ENCODE results near the gene LRRC75B. TPM values are rescaled to one million over a fixed set of nuclear protein-coding genes. Genes with fewer than 3 reads are reported as not detected.

The LRRC75B gene
- total and polyA plus RNA-seq, 2 of the 13 experiments (the other 11 are each of a cell fraction or from before 2014, with no cell fraction given), result 11.8 to 34.8 TPM

DNA sequence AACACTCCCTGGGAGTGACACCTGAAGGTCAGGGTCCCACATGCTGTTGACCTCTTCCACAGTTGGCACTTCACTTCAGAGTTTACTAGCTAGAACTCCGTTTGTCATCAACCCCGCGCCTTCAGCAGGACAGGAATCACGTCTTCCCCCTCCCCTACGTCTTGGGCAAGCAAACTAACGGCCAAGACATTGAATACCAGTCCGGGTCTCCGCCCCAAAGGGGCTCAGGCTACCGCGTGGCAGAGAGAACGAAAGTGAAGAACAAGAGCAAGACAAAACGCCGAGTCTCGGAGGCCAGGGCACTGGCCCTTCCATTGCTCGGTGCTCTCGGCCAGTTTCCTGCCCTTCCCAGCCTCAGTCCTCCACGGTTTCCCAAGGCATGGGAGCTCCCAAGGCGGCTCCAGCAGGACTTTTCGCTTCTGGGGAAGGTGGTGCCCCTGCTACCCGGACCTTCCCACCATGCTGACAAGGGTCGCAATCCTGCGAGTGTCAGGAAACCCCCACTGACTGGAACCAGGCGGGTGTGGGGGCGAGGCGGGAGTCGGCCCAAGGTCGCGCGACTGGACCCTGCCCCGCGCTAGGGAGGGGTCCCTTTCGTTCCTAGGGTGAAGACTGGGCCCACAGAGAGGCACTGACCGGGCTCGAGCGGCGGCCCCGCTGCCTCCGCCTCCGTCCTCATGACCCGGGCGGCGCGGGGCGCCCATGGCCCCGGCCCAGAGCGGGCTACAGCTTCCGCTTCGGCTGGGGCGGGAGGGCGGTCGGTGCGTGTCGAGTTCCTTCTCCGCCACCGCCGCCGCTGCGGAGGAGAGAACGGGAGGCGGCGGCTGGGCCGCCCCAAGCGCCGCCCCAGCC, 38.3 kb downstream of the LRRC75B start, which contains the start of gene GUCD1 (continued):
- TF ChIP-seq, protein P1, sequence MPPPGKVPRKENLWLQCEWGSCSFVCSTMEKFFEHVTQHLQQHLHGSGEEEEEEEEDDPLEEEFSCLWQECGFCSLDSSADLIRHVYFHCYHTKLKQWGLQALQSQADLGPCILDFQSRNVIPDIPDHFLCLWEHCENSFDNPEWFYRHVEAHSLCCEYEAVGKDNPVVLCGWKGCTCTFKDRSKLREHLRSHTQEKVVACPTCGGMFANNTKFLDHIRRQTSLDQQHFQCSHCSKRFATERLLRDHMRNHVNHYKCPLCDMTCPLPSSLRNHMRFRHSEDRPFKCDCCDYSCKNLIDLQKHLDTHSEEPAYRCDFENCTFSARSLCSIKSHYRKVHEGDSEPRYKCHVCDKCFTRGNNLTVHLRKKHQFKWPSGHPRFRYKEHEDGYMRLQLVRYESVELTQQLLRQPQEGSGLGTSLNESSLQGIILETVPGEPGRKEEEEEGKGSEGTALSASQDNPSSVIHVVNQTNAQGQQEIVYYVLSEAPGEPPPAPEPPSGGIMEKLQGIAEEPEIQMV (CRISPR knock-in tag; IDR thresholded peaks at IDR 0.05; ENCODE audit: low read depth), result no peak
- TF ChIP-seq TBX2 (CRISPR knock-in tag; IDR thresholded peaks at IDR 0.05; ENCODE audit: borderline replicate concordance), result no peak
- peak; percentile 35; the same call in 1 of the 2 replicates for TF ChIP-seq REPIN1 (CRISPR knock-in tag; IDR thresholded peaks at IDR 0.05; ENCODE audit: borderline replicate concordance, low read depth)
- TF ChIP-seq, protein P2, sequence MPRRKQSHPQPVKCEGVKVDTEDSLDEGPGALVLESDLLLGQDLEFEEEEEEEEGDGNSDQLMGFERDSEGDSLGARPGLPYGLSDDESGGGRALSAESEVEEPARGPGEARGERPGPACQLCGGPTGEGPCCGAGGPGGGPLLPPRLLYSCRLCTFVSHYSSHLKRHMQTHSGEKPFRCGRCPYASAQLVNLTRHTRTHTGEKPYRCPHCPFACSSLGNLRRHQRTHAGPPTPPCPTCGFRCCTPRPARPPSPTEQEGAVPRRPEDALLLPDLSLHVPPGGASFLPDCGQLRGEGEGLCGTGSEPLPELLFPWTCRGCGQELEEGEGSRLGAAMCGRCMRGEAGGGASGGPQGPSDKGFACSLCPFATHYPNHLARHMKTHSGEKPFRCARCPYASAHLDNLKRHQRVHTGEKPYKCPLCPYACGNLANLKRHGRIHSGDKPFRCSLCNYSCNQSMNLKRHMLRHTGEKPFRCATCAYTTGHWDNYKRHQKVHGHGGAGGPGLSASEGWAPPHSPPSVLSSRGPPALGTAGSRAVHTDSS (CRISPR knock-in tag; conservative IDR thresholded peaks at IDR 0.05), result no peak
- TF ChIP-seq, protein P3, sequence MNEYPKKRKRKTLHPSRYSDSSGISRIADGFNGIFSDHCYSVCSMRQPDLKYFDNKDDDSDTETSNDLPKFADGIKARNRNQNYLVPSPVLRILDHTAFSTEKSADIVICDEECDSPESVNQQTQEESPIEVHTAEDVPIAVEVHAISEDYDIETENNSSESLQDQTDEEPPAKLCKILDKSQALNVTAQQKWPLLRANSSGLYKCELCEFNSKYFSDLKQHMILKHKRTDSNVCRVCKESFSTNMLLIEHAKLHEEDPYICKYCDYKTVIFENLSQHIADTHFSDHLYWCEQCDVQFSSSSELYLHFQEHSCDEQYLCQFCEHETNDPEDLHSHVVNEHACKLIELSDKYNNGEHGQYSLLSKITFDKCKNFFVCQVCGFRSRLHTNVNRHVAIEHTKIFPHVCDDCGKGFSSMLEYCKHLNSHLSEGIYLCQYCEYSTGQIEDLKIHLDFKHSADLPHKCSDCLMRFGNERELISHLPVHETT (CRISPR knock-in tag; conservative IDR thresholded peaks at IDR 0.05), result no peak
- 0 out of 2 replicates have a peak, but pooled peaks have one; percentile 78 for TF ChIP-seq BRD4 (CRISPR knock-in tag; IDR thresholded peaks at IDR 0.05)
- TF ChIP-seq TBL1XR1 (IDR thresholded peaks at IDR 0.05; ENCODE audit: borderline replicate concordance, low read length, partially characterized antibody), result peak; percentile 17
- no peak for TF ChIP-seq TOE1 (CRISPR knock-in tag; IDR thresholded peaks at IDR 0.05)
- peak; percentile 58 for TF ChIP-seq KLF6 (CRISPR knock-in tag; IDR thresholded peaks at IDR 0.05)
- TF ChIP-seq ZFY (CRISPR knock-in tag; IDR thresholded peaks at IDR 0.05), result no peak
- TF ChIP-seq ZNF337 (CRISPR knock-in tag; IDR thresholded peaks at IDR 0.05; ENCODE audit: borderline replicate concordance, low read depth), result no peak
- no peak for TF ChIP-seq MEIS1 (CRISPR knock-in tag; IDR thresholded peaks at IDR 0.05; ENCODE audit: borderline replicate concordance)
- TF ChIP-seq ZNF451 (CRISPR knock-in tag; IDR thresholded peaks at IDR 0.05), result 0 out of 2 replicates have a peak, but pooled peaks have one; percentile 52
- TF ChIP-seq, protein P4, sequence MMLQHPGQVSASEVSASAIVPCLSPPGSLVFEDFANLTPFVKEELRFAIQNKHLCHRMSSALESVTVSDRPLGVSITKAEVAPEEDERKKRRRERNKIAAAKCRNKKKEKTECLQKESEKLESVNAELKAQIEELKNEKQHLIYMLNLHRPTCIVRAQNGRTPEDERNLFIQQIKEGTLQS (CRISPR knock-in tag; IDR thresholded peaks at IDR 0.05), result no peak
- no peak for TF ChIP-seq GABPA (IDR thresholded peaks at IDR 0.05; ENCODE audit: low read depth, low read length)
- no peak for TF ChIP-seq GABPA (CRISPR knock-in tag; IDR thresholded peaks at IDR 0.05; ENCODE audit: low read depth)
- no peak for TF ChIP-seq DPF2 (CRISPR knock-in tag; IDR thresholded peaks at IDR 0.05; ENCODE audit: borderline replicate concordance, low read depth)
- peak; percentile 73 for TF ChIP-seq KDM5B (CRISPR knock-in tag; IDR thresholded peaks at IDR 0.05; ENCODE audit: borderline replicate concordance)
- TF ChIP-seq, protein P5, sequence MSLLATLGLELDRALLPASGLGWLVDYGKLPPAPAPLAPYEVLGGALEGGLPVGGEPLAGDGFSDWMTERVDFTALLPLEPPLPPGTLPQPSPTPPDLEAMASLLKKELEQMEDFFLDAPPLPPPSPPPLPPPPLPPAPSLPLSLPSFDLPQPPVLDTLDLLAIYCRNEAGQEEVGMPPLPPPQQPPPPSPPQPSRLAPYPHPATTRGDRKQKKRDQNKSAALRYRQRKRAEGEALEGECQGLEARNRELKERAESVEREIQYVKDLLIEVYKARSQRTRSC (CRISPR knock-in tag; IDR thresholded peaks at IDR 0.05; ENCODE audit: low read depth), result no peak
- TF ChIP-seq ARNTL (CRISPR knock-in tag; IDR thresholded peaks at IDR 0.05), result no peak
- 0 out of 2 replicates have a peak, but pooled peaks have one; percentile 49 for TF ChIP-seq ZNF546 (CRISPR knock-in tag; conservative IDR thresholded peaks at IDR 0.05)
- TF ChIP-seq KLF15 (CRISPR knock-in tag; IDR thresholded peaks at IDR 0.05; ENCODE audit: borderline replicate concordance), result no peak
- TF ChIP-seq MTF2 (CRISPR knock-in tag; IDR thresholded peaks at IDR 0.05; ENCODE audit: borderline replicate concordance), result no peak
- no peak for TF ChIP-seq ZNF558 (CRISPR knock-in tag; IDR thresholded peaks at IDR 0.05; ENCODE audit: borderline replicate concordance)
- TF ChIP-seq GATAD2A (CRISPR knock-in tag; IDR thresholded peaks at IDR 0.05), result 0 out of 2 replicates have a peak, but pooled peaks have one; percentile 10

All from HepG2 (cell line).